ENCODE results near the gene PIGU. TPM values are rescaled to one million over a fixed set of nuclear protein-coding genes. Genes with fewer than 3 reads are reported as not detected.

The PIGU gene
- total RNA-seq, 1 experiment from 2014 or later: 50.5 TPM

GRCh38 chr20:34560141-34560523, 116.8 kb downstream of the PIGU start:
- no peak for DNase-seq
- no peak overlapping the region for H3K4me3 ChIP-seq
- no peaks in the 10 kb centered on the region for H3K9me3 ChIP-seq (replicated peaks)
- no peak overlapping the region for H3K27ac ChIP-seq
- H3K27me3 ChIP-seq: no peaks in the 10 kb centered on the region
- H3K36me3 ChIP-seq: no peaks in the 10 kb centered on the region; the same call in 1 of the 2 replicates
- H3K4me1 ChIP-seq: no peaks in the 10 kb centered on the region

- no peaks in the 10 kb centered on the region; the same call in 1 of the 2 replicates for H3K36me3 ChIP-seq
- no peaks in the 10 kb centered on the region for H3K4me1 ChIP-seq
- DNase-seq: no peak
- no peaks in the 10 kb centered on the region for H3K27me3 ChIP-seq
- H3K27ac ChIP-seq: no peak overlapping the region
- H3K4me3 ChIP-seq: no peak overlapping the region
- H3K9me3 ChIP-seq (replicated peaks): no peaks in the 10 kb centered on the region
Measured at GRCh38 chr20:34559311-34560140, 117.4 kb downstream of the PIGU start.

GRCh38 chr20:34558320-34559218, 118.3 kb downstream of the PIGU start, which contains the start of gene MAP1LC3A:
TSS of gene MAP1LC3A (plus strand) at chr20:34558718. CDS start at chr20:34558869, 151 bp downstream.
- no peak for DNase-seq
- Histone ChIP-seq H3K36me3 (no peaks in the 10 kb centered on the region; the same call in 1 of the 2 replicates), H3K4me1 (peaks cover 3% of the 10 kb centered on the region; the same call in 1 of the 2 replicates), H3K27ac (no peak within 1 kb of the TSS), H3K27me3 (no peaks in the 10 kb centered on the region), H3K4me3 (no peak within 1 kb of the TSS), H3K9me3 (replicated peaks) (no peaks in the 10 kb centered on the region)

- no peak overlapping the region for H3K27ac ChIP-seq
- H3K4me1 ChIP-seq: peaks cover 3% of the 10 kb centered on the region; the same call in 1 of the 2 replicates
- no peaks in the 10 kb centered on the region; the same call in 1 of the 2 replicates for H3K36me3 ChIP-seq
- H3K9me3 ChIP-seq (replicated peaks): no peaks in the 10 kb centered on the region
- H3K27me3 ChIP-seq: no peaks in the 10 kb centered on the region
- DNase-seq: no peak
- no peak overlapping the region for H3K4me3 ChIP-seq
Measured at GRCh38 chr20:34557936-34558319, 119.0 kb downstream of the PIGU start.

GRCh38 chr20:34553366-34553867, 123.5 kb downstream of the PIGU start:
- peaks cover 3% of the 10 kb centered on the region; the same call in 1 of the 2 replicates for H3K4me1 ChIP-seq
- no peaks in the 10 kb centered on the region for H3K27me3 ChIP-seq

GRCh38 chr20:34552569-34552968, 124.3 kb downstream of the PIGU start:
- Histone ChIP-seq H3K27me3 (no peaks in the 10 kb centered on the region), H3K36me3 (no peaks in the 10 kb centered on the region), H3K4me3 (no peak overlapping the region), H3K27ac (no peak overlapping the region), H3K4me1 (peaks cover 3% of the 10 kb centered on the region; the same call in 1 of the 2 replicates), H3K9me3 (replicated peaks) (no peaks in the 10 kb centered on the region)
- DNase-seq: no peak

More at GRCh38 chr20:34553366-34553867, 123.5 kb downstream of the PIGU start:
- H3K4me3 ChIP-seq: no peak overlapping the region
- H3K27ac ChIP-seq: no peak overlapping the region
- no peaks in the 10 kb centered on the region for H3K36me3 ChIP-seq
- no peak for DNase-seq
- no peaks in the 10 kb centered on the region for H3K9me3 ChIP-seq (replicated peaks)

GRCh38 chr20:34549929-34550305, 127.0 kb downstream of the PIGU start:
- H3K27me3 ChIP-seq: no peaks in the 10 kb centered on the region
- no peak overlapping the region for H3K27ac ChIP-seq
- H3K9me3 ChIP-seq (replicated peaks): no peaks in the 10 kb centered on the region
- H3K4me1 ChIP-seq: peaks cover 10% of the 10 kb centered on the region; the same call in 1 of the 2 replicates
- DNase-seq: no peak
- H3K4me3 ChIP-seq: no peak overlapping the region
- H3K36me3 ChIP-seq: no peaks in the 10 kb centered on the region

- no peak overlapping the region for H3K27ac ChIP-seq
- H3K36me3 ChIP-seq: no peaks in the 10 kb centered on the region
- DNase-seq: no peak
- H3K4me1 ChIP-seq: peaks cover 10% of the 10 kb centered on the region; the same call in 1 of the 2 replicates
- no peaks in the 10 kb centered on the region for H3K9me3 ChIP-seq (replicated peaks)
- no peak overlapping the region for H3K4me3 ChIP-seq
- H3K27me3 ChIP-seq: no peaks in the 10 kb centered on the region
Measured at GRCh38 chr20:34549291-34549928, 127.5 kb downstream of the PIGU start.

- H3K4me3 ChIP-seq: no peak overlapping the region
- DNase-seq: no peak
- H3K27ac ChIP-seq: no peak overlapping the region
- H3K36me3 ChIP-seq: no peaks in the 10 kb centered on the region
- H3K27me3 ChIP-seq: no peaks in the 10 kb centered on the region
- peaks cover 18% of the 10 kb centered on the region for H3K4me1 ChIP-seq
- H3K9me3 ChIP-seq (replicated peaks): no peaks in the 10 kb centered on the region
Measured at GRCh38 chr20:34547844-34548613, 128.9 kb downstream of the PIGU start.

- Histone ChIP-seq H3K9me3 (replicated peaks) (no peaks in the 10 kb centered on the region), H3K4me3 (peak overlapping the region; percentile 12), H3K27ac (no peak overlapping the region), H3K36me3 (no peaks in the 10 kb centered on the region), H3K4me1 (peaks cover 18% of the 10 kb centered on the region), H3K27me3 (no peaks in the 10 kb centered on the region)
- DNase-seq: peak; percentile 61 to 72
Measured at GRCh38 chr20:34546751-34547181, 130.1 kb downstream of the PIGU start.

- Histone ChIP-seq H3K4me3 (no peak overlapping the region), H3K36me3 (peaks cover 10% of the 10 kb centered on the region), H3K27me3 (no peaks in the 10 kb centered on the region), H3K27ac (no peak overlapping the region), H3K9me3 (replicated peaks) (no peaks in the 10 kb centered on the region), H3K4me1 (peaks cover 18% of the 10 kb centered on the region)
- no peak for DNase-seq
Measured at GRCh38 chr20:34544109-34544796, 132.6 kb downstream of the PIGU start.

GRCh38 chr20:34543463-34544056, 133.3 kb downstream of the PIGU start:
- peak; percentile 31 to 56 for DNase-seq
- H3K4me3 ChIP-seq: no peak overlapping the region
- H3K4me1 ChIP-seq: peaks cover 18% of the 10 kb centered on the region
- no peak overlapping the region for H3K27ac ChIP-seq
- no peaks in the 10 kb centered on the region for H3K27me3 ChIP-seq
- H3K36me3 ChIP-seq: peaks cover 14% of the 10 kb centered on the region
- H3K9me3 ChIP-seq (replicated peaks): no peaks in the 10 kb centered on the region

- DNase-seq: no peak
- Histone ChIP-seq H3K4me1 (peaks cover 18% of the 10 kb centered on the region), H3K27me3 (no peaks in the 10 kb centered on the region), H3K36me3 (peaks cover 14% of the 10 kb centered on the region), H3K27ac (no peak overlapping the region), H3K4me3 (no peak overlapping the region), H3K9me3 (replicated peaks) (no peaks in the 10 kb centered on the region)
Measured at GRCh38 chr20:34542439-34542838, 134.5 kb downstream of the PIGU start.
